Measurements from ENCODE around the gene ENAM.
"Not testable (repeated sequence)": the region's sequence is repeated elsewhere in the genome, so short reads cannot be mapped to it uniquely, and the experiment has no call there.

The ENAM gene

DNA sequence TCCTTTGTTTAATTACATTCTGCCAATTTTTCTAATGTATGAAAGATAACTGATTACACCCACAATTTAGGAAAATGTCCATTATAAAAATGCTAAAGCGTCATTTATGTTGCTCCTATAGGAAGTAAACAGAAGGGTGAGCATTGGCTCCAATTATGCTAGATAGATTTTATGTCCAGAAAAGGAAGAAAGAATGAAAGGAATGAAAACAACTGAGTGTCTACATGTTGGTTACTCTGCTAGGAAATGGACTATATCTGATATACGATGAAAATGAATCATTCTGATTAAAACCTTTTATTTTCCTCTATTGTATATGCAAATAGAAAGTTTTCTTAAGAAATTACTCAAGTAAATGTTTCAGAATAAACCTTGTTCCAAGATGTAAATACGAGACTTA, 1.6 kb downstream of the ENAM start:
- DNase-seq: no peak

DNA sequence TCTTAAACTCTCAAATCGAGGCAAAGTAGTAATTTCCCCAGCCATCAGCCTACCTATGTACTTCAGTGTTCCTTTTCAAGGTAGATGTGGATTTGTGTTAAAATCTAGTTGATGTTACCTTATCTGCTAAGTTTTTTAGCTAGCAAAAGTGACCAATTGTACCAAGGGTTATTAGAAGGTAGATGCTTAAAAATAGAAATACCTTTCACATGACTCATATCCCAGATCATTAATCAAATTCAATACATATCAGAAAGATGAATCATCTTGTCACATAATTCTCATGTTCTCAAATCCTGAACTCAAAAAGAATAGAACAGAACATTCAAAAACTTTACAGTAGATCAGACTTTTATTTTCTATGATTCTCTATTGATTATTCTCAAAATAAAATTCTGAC, 3.5 kb downstream of the ENAM start:
- peak; percentile 54 for DNase-seq

- no peak for DNase-seq
Observed at GRCh38 chr4:70634482-70634881, 5.9 kb downstream of the ENAM start.

DNA sequence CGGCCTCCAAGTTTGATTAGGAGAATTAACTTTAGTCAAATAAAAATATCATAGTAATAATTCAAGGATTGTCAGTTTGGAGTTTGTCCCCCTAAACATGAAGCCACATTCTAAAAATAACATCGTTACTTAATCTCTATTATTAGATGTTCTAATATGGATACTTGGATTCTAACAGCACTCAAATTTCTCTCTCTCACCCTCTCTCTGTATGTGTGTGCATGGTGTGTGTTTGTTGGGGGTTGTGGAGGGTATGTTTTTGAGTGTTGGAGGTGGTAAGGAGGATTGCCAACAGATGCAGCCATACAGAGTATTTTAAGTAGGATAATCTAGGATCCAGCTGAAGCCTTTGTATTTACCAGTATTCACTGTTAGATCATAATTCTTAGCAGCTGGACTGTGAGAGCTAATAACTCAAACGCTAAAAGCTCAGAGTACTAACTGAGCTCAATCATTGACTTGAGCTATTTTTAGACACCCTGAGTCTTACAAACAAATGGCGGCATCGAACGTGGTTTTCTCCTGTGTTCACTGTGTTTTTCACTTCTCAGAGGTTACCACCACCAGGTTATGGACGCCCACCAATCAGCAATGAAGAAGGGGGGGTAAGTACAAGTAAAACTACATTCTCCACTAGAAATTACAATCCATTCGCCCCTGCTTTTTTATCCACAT, 8.8 kb downstream of the ENAM start:
- DNase-seq: no peak

- DNase-seq: no peak
Observed at GRCh38 chr4:70640192-70640591, 11.6 kb downstream of the ENAM start.

DNA sequence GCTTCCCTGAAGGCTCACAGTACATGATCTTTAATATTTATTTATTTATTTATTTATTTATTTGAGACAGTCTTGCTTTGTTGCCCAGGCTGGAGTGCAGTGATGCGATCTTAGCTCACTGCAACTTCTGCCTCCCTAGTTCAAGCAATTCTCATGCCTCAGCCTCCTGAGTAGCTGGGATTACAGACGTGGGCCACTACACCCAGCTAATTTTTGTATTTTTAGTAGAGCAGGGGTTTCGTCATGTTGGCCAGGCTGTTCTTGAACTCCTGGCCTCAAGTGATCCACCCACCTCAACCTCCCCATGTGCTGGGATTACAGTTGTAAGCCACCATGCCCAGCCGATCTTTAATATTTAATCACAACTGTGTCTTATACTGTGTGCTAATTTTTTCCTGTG, 22.2 kb downstream of the ENAM start:
- DNase-seq: not testable (repeated sequence)

DNA sequence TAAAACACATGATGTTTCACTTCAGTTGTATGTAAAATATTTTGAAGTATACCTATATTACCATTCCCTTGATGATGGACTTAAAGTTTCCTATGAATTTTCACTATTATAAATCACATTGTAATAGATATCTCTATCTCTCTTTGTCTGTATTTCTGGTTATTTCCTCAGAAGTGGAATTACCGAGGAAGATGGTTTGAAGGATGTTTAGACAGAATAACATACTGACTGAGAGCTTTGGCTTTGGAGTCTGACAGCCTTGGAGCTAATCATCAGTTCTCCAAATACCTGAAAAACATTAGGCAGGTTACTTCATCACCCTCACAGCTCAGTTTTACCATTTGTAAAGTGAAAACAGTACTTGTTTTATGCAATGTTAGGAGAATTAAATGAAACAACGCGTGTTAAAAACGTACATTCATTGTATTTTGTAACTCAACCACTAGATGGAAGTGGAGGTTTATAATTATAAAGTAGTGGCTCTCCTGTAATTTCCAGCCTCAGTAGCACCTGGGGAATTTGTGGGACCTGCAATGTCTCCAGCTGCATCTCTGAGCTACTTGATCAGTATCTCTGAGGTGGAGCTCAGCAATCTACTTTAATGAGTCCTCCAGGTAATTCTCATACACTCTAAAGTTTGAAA, 23.4 kb downstream of the ENAM start:
- DNase-seq: no peak

DNA sequence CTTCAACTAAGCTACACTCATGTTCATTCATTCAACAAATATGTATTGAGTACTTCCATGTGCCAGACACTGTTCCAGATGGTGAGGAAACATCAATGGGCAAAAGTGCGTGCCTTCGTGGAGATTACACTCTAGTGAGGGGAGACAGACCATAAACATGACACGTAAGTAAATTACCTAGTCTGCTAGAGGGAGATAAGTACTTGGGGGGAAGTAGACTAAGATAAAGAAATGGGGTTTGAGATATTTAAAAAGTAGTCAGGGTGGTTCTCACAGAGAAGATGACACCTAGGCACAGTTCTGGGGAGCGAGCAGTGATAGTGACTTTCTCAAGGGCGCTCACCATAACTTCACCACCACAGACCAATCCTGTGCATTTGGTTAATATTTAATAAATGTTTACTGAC, 26.1 kb downstream of the ENAM start:
- peak; percentile 40 for DNase-seq

DNA sequence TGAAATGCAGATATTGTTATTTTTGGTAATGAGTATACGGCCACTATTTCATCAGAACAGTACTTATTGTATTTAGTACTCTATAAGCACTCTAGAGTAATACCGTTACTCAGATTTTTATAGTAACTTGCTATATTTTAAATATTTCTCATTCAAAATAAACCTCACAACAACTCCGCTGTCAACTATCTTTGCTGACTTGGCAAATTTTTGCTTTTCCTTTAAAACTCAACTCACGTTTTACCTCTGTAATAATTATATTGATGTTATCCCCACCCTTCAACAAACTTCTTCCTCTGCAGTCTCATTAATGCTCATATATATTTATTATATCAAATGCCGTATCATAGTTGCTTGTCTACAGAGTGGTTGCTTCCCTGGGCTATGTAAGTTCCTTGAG, 28.8 kb downstream of the ENAM start:
- no peak for DNase-seq

DNA sequence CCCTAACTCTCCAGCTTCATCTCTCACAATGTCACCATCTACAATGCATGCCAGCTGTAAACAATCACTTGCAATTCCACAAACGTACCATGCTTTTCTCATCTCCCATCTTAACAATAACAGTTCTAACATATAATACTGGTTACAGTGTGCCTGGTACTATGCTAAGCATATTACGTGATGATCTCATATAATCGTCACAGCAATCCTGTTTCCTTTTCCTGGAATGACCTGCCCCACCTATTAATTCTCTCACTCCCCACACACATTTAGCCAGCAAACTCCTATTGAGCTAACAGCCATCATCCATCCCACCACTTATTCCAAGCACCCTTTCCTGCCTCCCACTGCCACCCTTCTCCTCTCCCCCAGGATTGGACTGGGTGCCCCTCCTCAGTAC, 29.9 kb downstream of the ENAM start:
- no peak for DNase-seq

DNA sequence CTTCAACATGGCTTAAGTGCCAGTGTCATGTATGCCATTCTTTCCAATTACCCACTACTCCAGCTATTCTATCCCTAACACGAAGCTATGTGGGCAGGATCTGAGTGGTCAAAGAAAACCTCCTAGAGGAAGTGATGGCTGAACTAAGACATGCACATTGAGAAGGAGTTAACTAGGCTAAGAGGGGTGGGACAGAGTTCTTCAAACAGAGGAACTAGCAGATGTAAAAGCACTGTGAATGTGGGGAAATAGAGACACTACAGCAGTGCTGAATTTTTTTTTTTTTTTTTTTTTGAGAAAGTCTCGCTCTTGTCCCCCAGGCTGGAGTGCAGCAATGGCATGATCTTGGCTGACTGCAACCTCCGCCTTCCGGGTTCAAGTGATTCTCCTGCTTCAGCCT, 31.6 kb downstream of the ENAM start:
- no peak for DNase-seq

- DNase-seq: not testable (repeated sequence)
Observed at GRCh38 chr4:70661309-70661922, 32.9 kb downstream of the ENAM start.

DNA sequence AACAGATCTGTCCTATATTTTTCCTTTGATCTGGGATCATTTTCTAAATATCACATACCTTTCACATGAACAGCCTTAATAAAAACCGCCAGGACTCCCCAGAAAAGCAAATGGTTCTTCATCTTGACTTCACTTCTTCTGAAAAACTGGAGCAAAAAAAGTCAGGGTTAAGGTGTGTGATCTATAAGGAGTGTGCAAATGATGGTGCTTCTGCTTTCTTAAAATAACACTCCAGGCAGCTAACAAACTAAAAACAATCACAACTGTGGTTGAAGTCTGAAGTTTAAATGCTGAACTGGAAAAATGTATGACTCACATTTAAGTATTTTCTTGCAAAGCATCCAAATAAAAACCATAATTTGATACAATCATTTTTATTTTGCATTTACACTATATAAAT, 37.8 kb downstream of the ENAM start, which contains the start of gene JCHAIN:
Gene JCHAIN, minus strand, starts transcription at position 140 of the 400 bp plus-strand sequence. Its CDS starts 18 bp downstream, at position 122.
- no peak for DNase-seq

DNA sequence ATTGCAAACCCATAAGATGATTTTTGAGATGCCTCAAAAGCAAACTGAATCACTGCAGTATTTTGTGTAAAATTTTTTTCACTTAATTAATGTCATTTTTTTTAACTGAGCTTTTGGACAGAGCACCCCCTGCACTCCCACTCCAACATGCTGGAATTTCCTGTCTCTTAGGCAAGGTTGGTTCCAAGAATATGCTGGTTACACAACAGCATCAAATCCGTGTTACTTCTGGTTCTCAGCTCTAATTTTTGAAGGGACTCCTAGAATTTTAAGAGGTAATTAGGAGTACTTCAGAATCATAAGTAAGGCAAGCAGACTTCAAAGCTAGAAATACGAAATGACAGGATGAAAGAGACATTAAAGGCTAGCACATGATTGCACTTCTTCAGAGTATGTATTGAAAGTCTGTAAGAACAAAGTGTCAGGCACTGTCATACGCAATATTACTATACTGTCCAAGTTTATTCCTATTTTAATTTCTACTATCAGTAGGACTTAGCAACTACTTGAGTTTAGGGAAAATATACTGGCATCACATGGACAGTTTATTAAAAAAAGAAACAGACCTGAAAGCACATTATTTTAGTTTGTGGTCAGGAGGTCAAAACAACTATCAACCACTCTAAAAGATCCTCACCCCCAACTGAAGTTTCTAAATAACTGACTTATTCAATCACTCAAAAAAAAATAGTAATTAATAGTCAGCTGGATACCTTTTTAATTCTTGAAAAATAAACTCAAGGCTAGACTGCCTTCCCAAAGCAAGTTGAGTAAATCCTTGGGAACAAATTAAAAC, 39.4 kb downstream of the ENAM start:
- peak; percentile 39 for DNase-seq

GRCh38 chr4:70670332-70671014, 41.9 kb downstream of the ENAM start:
- DNase-seq: no peak

DNA sequence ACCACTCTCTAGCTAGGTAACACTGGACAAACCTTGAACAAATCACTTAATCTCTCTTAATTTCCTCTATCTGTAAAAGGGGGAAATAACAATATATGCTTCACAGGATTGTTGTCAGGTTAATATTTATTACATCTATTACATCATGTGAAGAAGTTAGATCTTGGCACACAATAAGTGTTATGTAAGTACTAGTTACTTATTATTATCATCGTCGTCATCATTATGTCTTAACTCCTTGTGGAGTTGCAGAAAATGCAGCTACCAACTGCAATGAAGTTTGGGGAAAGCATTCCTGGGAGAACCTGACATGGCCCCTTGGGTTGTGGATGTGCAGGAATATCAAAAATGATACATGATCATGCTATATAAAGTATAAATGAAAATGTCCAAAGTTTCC, 42.5 kb downstream of the ENAM start:
- no peak for DNase-seq

DNA sequence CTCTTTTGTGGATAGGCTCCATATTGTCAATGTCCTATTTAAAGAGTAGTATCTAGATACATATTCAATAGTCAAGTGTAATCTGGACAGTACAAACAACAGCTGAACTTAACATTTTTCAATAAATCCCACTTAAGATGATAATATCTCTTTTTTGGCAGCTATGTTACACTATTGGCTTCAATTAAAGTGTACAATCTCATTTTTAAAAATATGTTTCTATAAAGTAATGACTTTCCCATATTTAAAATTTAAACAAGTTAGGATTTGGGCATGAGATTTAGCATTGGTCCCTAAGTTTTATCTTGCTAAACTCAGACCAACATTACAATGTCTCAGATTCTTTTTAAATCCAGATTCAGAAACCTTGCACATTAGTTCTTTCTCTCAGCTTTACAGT, 45.6 kb downstream of the ENAM start:
- no peak for DNase-seq

DNA sequence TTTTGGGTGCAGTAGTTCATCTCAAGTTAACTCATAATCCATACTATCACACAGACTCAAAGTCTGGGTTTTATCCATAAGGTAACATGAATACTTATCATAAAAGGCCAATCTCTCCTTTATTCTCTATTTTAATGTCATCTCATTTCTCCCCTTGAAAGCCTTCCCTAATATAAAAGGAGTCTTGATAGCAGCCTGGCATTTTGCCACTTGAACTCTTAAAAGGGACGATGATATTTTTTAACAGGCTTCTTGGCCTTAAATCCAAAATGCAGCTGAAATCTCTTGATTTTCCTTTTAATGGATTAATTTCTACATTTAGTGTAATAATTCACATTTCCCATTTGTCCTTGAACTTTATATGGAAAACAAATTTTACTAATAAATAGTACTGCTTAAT, 46.2 kb downstream of the ENAM start:
- no peak for DNase-seq

GRCh38 chr4:70676554-70677090, 48.1 kb downstream of the ENAM start:
- DNase-seq: no peak

DNA sequence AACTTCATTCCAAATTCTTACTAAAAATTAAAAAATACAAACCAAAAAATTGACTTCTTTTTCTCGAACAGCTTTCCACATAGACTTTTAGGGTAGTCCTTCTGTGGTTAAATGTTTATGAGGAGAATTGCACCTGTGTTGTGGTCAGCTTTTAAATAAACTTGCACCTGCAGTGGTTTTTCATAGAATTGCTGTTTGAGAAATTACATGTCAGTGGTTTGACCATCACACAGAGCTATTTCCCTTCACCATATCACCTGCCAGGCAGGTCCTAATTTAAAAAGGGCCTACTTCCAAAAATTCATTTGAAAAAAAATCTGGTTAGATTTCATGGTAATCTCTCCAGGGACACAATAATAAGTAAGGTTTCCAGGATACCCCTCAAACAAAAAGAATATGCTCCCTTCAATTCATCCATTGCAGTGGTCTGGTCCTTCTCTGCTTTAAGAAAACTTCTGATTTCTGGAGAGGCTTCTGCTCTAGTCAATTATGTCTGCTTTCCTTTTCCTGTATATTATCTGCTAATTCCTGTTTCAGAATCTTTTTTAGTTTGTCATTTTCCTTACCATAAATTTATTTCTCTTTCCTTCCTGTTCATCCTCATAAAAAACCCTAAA, 49.9 kb downstream of the ENAM start:
- DNase-seq: no peak

DNA sequence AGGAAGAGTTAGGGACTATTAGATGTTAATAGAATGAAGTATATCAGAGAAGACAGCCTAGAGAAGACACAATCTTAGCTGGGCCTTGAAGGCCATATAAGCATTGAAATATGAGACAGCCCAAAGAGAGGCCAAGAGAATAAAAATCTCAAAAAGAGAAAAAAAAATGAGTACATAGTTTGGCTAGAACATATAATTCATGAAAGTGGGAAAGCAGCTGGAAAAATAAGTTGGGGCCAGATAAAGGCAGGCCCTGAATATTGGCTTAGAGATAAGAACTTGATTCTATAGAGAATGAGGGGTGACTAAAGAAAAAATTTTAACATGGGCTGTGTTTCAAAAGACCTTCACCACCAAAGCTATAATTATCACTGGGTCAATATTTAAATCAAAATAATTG, 52.4 kb downstream of the ENAM start:
- DNase-seq: no peak

- no peak for DNase-seq
Observed at GRCh38 chr4:70681704-70682103, 53.2 kb downstream of the ENAM start.

Measured in NCI-H226 (cell line).